MM.1S (cell line): ENCODE measurements around the gene RACGAP1.

Source experiments
- DNase-seq: peaks from one replicate; pipeline ENCODE4 v3.0.0-alpha.2; 2015
- H2AFZ ChIP-seq: fragments of 300-600 bp; sonication (generic); 2 replicates; pipeline ENCODE4 v1.6.0; 2016; ENCODE audit warnings: antibody characterized with exemption, low read length
- H3F3A ChIP-seq: fragments of 300-600 bp; sonication (generic); 2 replicates; pipeline ENCODE4 v1.6.1; 2016; ENCODE audit warnings: mild to moderate bottlenecking, antibody characterized with exemption, low read length, moderate library complexity, mixed read lengths; ENCODE audit not compliant: insufficient read depth
- H3K27ac ChIP-seq: fragments of 300-600 bp; sonication (generic); 2 replicates; pipeline ENCODE4 v1.5.1; 2016; ENCODE audit warnings: mild to moderate bottlenecking, low read length
- H3K27me3 ChIP-seq: fragments of 300-600 bp; sonication (generic); replicated peaks from 2 replicates; pipeline ENCODE4 v1.6.0; 2016; ENCODE audit warnings: low read length; ENCODE audit not compliant: insufficient read depth
- H3K36me3 ChIP-seq: fragments of 300-600 bp; sonication (generic); replicated peaks from 2 replicates; pipeline ENCODE4 v1.6.1; 2016; ENCODE audit warnings: mild to moderate bottlenecking, low read length, mixed read lengths; ENCODE audit not compliant: insufficient read depth
- H3K4me1 ChIP-seq: fragments of 300-600 bp; sonication (generic); 2 replicates; pipeline ENCODE4 v1.6.1; 2016; ENCODE audit warnings: low read length, mixed read lengths
- H3K4me2 ChIP-seq: fragments of 300-600 bp; sonication (generic); 2 replicates; pipeline ENCODE4 v1.6.0; 2016; ENCODE audit warnings: low read depth, low read length
- H3K4me3 ChIP-seq: fragments of 300-600 bp; sonication (generic); 2 replicates; pipeline ENCODE4 v1.5.1; 2016; ENCODE audit warnings: low read length, mixed read lengths
- H3K79me2 ChIP-seq: fragments of 300-600 bp; sonication (generic); 2 replicates; pipeline ENCODE4 v1.6.1; 2016; ENCODE audit warnings: mixed run types, low read length, mixed read lengths
- H3K9ac ChIP-seq: fragments of 300-600 bp; sonication (generic); 2 replicates; pipeline ENCODE4 v1.6.1; 2016; ENCODE audit warnings: low read length, mixed read lengths
- H3K9me2 ChIP-seq: fragments of 300-600 bp; sonication (generic); replicated peaks from 2 replicates; pipeline ENCODE4 v1.6.1; 2016; ENCODE audit warnings: mild to moderate bottlenecking, low read length, mixed read lengths; ENCODE audit not compliant: insufficient read depth
- H3K9me3 ChIP-seq: fragments of 300-600 bp; sonication (generic); replicated peaks from 2 replicates; pipeline ENCODE4 v1.6.1; 2016; ENCODE audit warnings: mild to moderate bottlenecking, low read length, mixed read lengths; ENCODE audit not compliant: insufficient read depth
- H4K20me1 ChIP-seq: fragments of 300-600 bp; sonication (generic); 2 replicates; pipeline ENCODE4 v1.6.1; 2016; ENCODE audit warnings: mild to moderate bottlenecking, low read length, moderate library complexity, mixed read lengths; ENCODE audit not compliant: insufficient read depth
- EZH2 ChIP-seq: fragments of 300-600 bp; sonication (generic); optimal IDR thresholded peaks from 2 replicates; pipeline ENCODE3; 2017; ENCODE audit warnings: low read depth, mild to moderate bottlenecking, antibody characterized with exemption, low read length, mixed read lengths
- EZH2phosphoT487 ChIP-seq: fragments of 300-600 bp; sonication (generic); IDR thresholded peaks from 2 replicates; pipeline ENCODE4 v1.6.1; 2018; ENCODE audit warnings: antibody characterized with exemption, low read length
- TF ChIP-seq, protein P1 (sequence below): fragments of 300-600 bp; sonication (generic); IDR thresholded peaks from 2 replicates; pipeline ENCODE4 v1.5.1; 2016; ENCODE audit warnings: antibody characterized with exemption, low read length, mixed read lengths

The RACGAP1 gene

DNA sequence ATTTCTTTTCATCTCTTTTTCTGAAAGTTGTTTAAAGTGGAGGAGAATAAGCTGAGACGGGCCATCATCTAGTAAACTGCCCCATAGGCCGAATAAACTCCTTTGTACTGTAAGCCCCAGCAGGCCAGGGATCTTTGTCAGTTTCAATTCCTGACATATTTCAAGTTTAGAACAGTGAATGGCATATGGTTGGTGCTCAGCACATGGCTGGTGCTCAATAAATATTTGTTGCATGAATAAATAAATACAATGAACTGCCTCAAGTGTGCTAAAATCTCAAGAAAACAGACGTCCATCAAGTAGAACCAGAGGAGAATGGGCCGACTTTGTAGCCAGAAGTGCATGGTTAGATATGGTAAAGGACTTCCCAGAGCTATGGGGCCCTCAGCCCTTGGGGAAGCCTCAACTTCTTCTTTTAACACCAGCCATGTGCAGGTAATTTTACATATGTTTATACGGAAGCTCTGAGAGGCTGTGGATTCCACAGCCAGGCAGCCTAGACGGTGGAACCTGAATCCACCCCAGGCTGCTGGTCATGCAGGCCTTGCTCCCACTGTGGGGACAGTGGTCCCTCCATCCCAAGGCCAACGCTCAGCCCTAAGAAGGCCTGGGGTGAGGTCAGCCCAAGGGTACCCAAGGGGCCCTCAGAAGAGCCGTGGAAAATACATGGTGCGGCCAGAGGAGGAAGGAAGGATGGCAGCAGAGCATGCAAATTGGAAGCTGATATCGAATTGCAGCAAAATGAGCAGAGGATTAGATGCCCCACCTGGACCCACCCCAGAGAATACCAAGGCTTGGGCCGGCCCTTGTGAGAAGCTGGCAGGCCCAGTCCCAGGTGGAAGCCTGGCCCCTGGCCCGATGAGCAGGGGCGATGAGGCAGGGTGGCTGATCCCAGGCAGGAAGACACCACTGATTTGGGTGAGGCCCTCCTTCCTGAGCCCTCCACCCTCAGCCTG lies 83.5 kb downstream of the RACGAP1 start:
- no peak for TF ChIP-seq EZH2phosphoT487
- TF ChIP-seq, protein P1, sequence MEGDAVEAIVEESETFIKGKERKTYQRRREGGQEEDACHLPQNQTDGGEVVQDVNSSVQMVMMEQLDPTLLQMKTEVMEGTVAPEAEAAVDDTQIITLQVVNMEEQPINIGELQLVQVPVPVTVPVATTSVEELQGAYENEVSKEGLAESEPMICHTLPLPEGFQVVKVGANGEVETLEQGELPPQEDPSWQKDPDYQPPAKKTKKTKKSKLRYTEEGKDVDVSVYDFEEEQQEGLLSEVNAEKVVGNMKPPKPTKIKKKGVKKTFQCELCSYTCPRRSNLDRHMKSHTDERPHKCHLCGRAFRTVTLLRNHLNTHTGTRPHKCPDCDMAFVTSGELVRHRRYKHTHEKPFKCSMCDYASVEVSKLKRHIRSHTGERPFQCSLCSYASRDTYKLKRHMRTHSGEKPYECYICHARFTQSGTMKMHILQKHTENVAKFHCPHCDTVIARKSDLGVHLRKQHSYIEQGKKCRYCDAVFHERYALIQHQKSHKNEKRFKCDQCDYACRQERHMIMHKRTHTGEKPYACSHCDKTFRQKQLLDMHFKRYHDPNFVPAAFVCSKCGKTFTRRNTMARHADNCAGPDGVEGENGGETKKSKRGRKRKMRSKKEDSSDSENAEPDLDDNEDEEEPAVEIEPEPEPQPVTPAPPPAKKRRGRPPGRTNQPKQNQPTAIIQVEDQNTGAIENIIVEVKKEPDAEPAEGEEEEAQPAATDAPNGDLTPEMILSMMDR: no peak
- Histone ChIP-seq H3K4me3 (no peak overlapping the region), H3K27ac (no peak overlapping the region)

DNA sequence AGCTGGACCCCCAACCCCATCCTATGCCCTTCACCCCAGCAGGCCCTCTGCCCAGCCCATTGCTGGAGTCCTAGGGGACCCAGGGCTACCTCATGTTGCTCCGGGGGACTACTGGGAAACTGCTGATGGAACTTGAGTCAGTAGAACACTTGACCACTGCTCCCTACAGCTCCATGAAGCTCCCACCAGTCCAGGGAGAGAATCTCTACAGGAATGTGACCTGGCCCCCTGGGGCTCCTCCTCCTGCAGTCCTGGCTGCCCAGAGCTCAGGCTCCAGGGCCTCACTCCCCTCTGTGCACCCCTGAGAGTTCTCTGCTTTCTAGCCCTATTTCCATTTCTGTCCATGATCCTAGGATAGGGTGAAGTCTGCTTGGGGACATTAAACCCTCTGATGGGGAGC lies 85.6 kb downstream of the RACGAP1 start:
- no peaks in the 10 kb centered on the region for H3K4me1 ChIP-seq
- H3K27me3 ChIP-seq: no peaks in the 10 kb centered on the region
- no peaks in the 10 kb centered on the region for H3K79me2 ChIP-seq
- DNase-seq: no peak
- H3K4me2 ChIP-seq: no peak overlapping the region
- H2AFZ ChIP-seq: no peak overlapping the region
- no peaks in the 10 kb centered on the region for H3K36me3 ChIP-seq
- H3K9me2 ChIP-seq: no peaks in the 10 kb centered on the region
- no peak overlapping the region for H3K27ac ChIP-seq
- no peaks in the 10 kb centered on the region for H3F3A ChIP-seq
- H3K9me3 ChIP-seq: no peaks in the 10 kb centered on the region
- TF ChIP-seq, protein P1: no peak
- no peak for TF ChIP-seq EZH2
- TF ChIP-seq EZH2phosphoT487: no peak
- H3K4me3 ChIP-seq: no peak overlapping the region
- H4K20me1 ChIP-seq: no peaks in the 10 kb centered on the region
- H3K9ac ChIP-seq: no peak overlapping the region

More for the DNA sequence above, 83.5 kb downstream of the RACGAP1 start:
- H4K20me1 ChIP-seq: no peaks in the 10 kb centered on the region
- H3K4me2 ChIP-seq: no peak overlapping the region
- 0 out of 2 replicates have a peak, but pooled peaks cover 6% of the 10 kb centered on the region for H3K4me1 ChIP-seq
- no peak overlapping the region for H2AFZ ChIP-seq
- no peak for DNase-seq
- no peak overlapping the region for H3K9ac ChIP-seq
- no peaks in the 10 kb centered on the region for H3K79me2 ChIP-seq
- no peaks in the 10 kb centered on the region for H3K27me3 ChIP-seq
- H3K9me2 ChIP-seq: no peaks in the 10 kb centered on the region
- H3F3A ChIP-seq: no peaks in the 10 kb centered on the region
- no peaks in the 10 kb centered on the region for H3K9me3 ChIP-seq
- no peaks in the 10 kb centered on the region for H3K36me3 ChIP-seq

DNA sequence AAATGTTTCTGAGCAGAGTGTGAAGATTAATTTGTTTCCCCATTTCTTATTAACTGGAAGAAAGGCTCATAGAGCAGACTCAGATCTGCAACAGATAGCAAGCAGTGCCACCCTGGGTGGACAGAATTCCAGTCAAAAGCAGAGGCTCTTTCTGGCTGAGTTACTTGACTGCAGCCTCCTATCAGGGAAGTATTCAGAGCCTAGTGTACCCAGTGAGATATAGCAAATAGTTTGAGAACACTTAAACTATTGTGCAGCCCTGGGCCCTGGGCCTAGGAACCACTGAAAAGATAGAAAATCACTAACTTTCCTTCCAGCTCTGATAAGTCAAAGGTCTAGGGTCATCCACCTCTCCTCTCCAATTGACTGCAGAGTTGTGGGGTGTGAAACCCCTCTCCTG lies 86.0 kb downstream of the RACGAP1 start:
- Histone ChIP-seq H3K79me2 (no peaks in the 10 kb centered on the region), H3K9me3 (no peaks in the 10 kb centered on the region), H3K4me3 (no peak overlapping the region), H3K27ac (no peak overlapping the region), H3K9me2 (no peaks in the 10 kb centered on the region), H3K4me2 (no peak overlapping the region), H3K9ac (no peak overlapping the region), H2AFZ (no peak overlapping the region), H3F3A (no peaks in the 10 kb centered on the region), H3K36me3 (no peaks in the 10 kb centered on the region), H3K4me1 (no peaks in the 10 kb centered on the region), H3K27me3 (no peaks in the 10 kb centered on the region), H4K20me1 (no peaks in the 10 kb centered on the region)
- no peak for TF ChIP-seq EZH2phosphoT487
- TF ChIP-seq, protein P1: no peak
- TF ChIP-seq EZH2: no peak
- DNase-seq: no peak
